MM.1S (cell line): ENCODE measurements around the gene GCFC2.

ENCODE experiments used
- CTCF ChIP-seq: fragments of 300-600 bp; sonication (generic); IDR thresholded peaks from 2 replicates; pipeline ENCODE4 v1.5.1; 2016; ENCODE audit warnings: antibody characterized with exemption, low read length, mixed read lengths
- EZH2 ChIP-seq: fragments of 300-600 bp; sonication (generic); optimal IDR thresholded peaks from 2 replicates; pipeline ENCODE3; 2017; ENCODE audit warnings: low read depth, mild to moderate bottlenecking, antibody characterized with exemption, low read length, mixed read lengths
- EZH2phosphoT487 ChIP-seq: fragments of 300-600 bp; sonication (generic); IDR thresholded peaks from 2 replicates; pipeline ENCODE4 v1.6.1; 2018; ENCODE audit warnings: antibody characterized with exemption, low read length

GRCh38 chr2:75632091-75632701 is 78.5 kb downstream of the GCFC2 start:
- TF ChIP-seq CTCF (no peak), EZH2phosphoT487 (no peak), EZH2 (no peak)
